NCI-H146 treated with DMSO at 0.1 percent for 48 hours (cell line): ENCODE measurements around the gene CBX5.
"Not testable (repeated sequence)": the region's sequence is repeated elsewhere in the genome, so short reads cannot be mapped to it uniquely, and the experiment has no call there.

Experiments used
- DNase-seq: peaks from one replicate; lab custom pipeline; 2025; ENCODE audit not compliant: unreplicated experiment; lab: John Stamatoyannopoulos, UW

CBX5 gene

GRCh38 chr12:54294953-54295566 lies 15.1 kb upstream of the CBX5 start:
- DNase-seq: no peak

- DNase-seq: peak; percentile 61
These were observed 14.4 kb upstream of the CBX5 start for GRCh38 chr12:54294152-54294952.

- DNase-seq: no peak
These were observed 13.0 kb upstream of the CBX5 start for GRCh38 chr12:54292931-54293241.

GRCh38 chr12:54292083-54292930 lies 12.4 kb upstream of the CBX5 start:
- DNase-seq: no peak

- no peak for DNase-seq
These were observed 7.6 kb upstream of the CBX5 start for GRCh38 chr12:54287261-54288157.

GRCh38 chr12:54286042-54287030 lies 6.4 kb upstream of the CBX5 start:
- DNase-seq: no peak

GRCh38 chr12:54285150-54286041 lies 5.5 kb upstream of the CBX5 start:
- DNase-seq: no peak

GRCh38 chr12:54284070-54284780 lies 4.3 kb upstream of the CBX5 start:
- not testable (repeated sequence) for DNase-seq

GRCh38 chr12:54282949-54283593 lies 3.1 kb upstream of the CBX5 start:
- no peak for DNase-seq

- DNase-seq: not testable (repeated sequence)
These were observed 1.8 kb upstream of the CBX5 start for GRCh38 chr12:54281694-54282093.

GRCh38 chr12:54281261-54281638 lies 1.3 kb upstream of the CBX5 start:
- DNase-seq: not testable (repeated sequence)

GRCh38 chr12:54280468-54281260 lies 742 bp upstream of the CBX5 start, which contains the start of gene HNRNPA1:
Gene HNRNPA1, plus strand, starts transcription at chr12:54280726. Its CDS starts 82 bp downstream, at chr12:54280808.
- DNase-seq: peak; percentile 100

GRCh38 chr12:54279227-54279631 lies 693 bp downstream of the CBX5 start:
- DNase-seq: no peak

GRCh38 chr12:54277823-54278276 lies 2.1 kb downstream of the CBX5 start:
- DNase-seq: no peak

GRCh38 chr12:54276368-54276767 lies 3.6 kb downstream of the CBX5 start:
- DNase-seq: no peak

GRCh38 chr12:54273981-54274380 lies 5.9 kb downstream of the CBX5 start:
- peak; percentile 95 for DNase-seq

- no peak for DNase-seq
These were observed 7.7 kb downstream of the CBX5 start for GRCh38 chr12:54272214-54272613.
